Measurements from ENCODE around the gene ATG5. TPM values are rescaled to one million over a fixed set of nuclear protein-coding genes. Genes with fewer than 3 reads are reported as not detected.
A peak's percentile ranks its signal among the peaks of the same experiment; 100 is the strongest.

The ATG5 gene
- polyA plus RNA-seq, 1 donor (not counting 4 experiments of a cell fraction or from before 2014, with no cell fraction given) = 60.0 TPM

DNA sequence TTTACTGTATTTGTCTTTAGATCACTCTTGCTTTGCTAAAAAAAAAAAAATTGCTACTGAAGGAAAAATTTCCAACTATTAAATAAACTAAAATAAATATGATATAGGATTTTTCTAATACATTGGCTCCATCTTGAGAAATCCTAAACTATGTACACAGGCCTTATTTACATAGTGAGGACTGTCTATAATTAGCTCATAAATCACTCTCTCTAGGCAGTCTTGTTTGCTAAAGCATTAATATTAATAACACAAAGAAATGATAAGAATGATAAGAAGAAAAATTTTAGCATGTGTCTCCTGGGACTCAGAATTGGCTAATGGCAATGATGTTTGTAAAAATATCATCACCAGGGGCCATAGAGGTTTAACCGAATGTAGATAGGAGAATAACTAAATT is 21.7 kb upstream of the ATG5 start:
- Histone ChIP-seq H3K4me3 (ENCODE audit: control insufficient read depth in 2 of 3, extremely low read depth in 1 of 3, insufficient read depth in 2 of 3, low read depth in 1 of 3, low read length in 3 of 3) (no peak overlapping the region), H3K9me3 (ENCODE audit: control insufficient read depth, low read depth, low read length) (no peaks in the 10 kb centered on the region), H2AFZ (ENCODE audit: control insufficient read depth, low read length) (no peak overlapping the region), H3K4me2 (ENCODE audit: control insufficient read depth, extremely low read depth, insufficient read depth, low read depth, low read length) (no peak overlapping the region), H3K9ac (ENCODE audit: control insufficient read depth, extremely low read depth, insufficient read depth, low read length) (no peak overlapping the region), H3K79me2 (ENCODE audit: control insufficient read depth, insufficient read depth, low read length) (no peaks in the 10 kb centered on the region), H3K36me3 (ENCODE audit: control insufficient read depth in 2 of 2, extremely low read depth in 1 of 2, insufficient read depth in 2 of 2, low read length in 2 of 2) (no peaks in the 10 kb centered on the region), H4K20me1 (ENCODE audit: control insufficient read depth, extremely low read depth, insufficient read depth, low read length) (no peaks in the 10 kb centered on the region), H3K4me1 (ENCODE audit: control insufficient read depth, extremely low read depth, insufficient read depth, low read length) (no peaks in the 10 kb centered on the region), H3K27ac (ENCODE audit: control insufficient read depth, insufficient read depth, low read length) (no peak overlapping the region), H3K27me3 (ENCODE audit: control insufficient read depth, extremely low read depth, insufficient read depth, low read length) (no peaks in the 10 kb centered on the region), H3K9me1 (ENCODE audit: control insufficient read depth, extremely low read depth, insufficient read depth, low read length) (no peaks in the 10 kb centered on the region)
- no peak for DNase-seq (ENCODE audit: low read depth, low spot score)
- dilution Hi-C loops (cut with MboI; ENCODE audit: extremely low pct_ligation_motif_present, low sequenced_read_pairs) = no loop called here
- TF ChIP-seq EZH2 (IDR thresholded peaks at IDR 0.05; ENCODE audit: low read length) = no peak
- TF ChIP-seq, protein P1, sequence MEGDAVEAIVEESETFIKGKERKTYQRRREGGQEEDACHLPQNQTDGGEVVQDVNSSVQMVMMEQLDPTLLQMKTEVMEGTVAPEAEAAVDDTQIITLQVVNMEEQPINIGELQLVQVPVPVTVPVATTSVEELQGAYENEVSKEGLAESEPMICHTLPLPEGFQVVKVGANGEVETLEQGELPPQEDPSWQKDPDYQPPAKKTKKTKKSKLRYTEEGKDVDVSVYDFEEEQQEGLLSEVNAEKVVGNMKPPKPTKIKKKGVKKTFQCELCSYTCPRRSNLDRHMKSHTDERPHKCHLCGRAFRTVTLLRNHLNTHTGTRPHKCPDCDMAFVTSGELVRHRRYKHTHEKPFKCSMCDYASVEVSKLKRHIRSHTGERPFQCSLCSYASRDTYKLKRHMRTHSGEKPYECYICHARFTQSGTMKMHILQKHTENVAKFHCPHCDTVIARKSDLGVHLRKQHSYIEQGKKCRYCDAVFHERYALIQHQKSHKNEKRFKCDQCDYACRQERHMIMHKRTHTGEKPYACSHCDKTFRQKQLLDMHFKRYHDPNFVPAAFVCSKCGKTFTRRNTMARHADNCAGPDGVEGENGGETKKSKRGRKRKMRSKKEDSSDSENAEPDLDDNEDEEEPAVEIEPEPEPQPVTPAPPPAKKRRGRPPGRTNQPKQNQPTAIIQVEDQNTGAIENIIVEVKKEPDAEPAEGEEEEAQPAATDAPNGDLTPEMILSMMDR (optimal IDR thresholded peaks at IDR 0.05 in 1 of 3, IDR thresholded peaks at IDR 0.05 in 1 of 3, conservative IDR thresholded peaks at IDR 0.05 in 1 of 3; ENCODE audit: extremely low read depth in 1 of 3, insufficient read depth in 2 of 3, low read length in 3 of 3) = no peak
- FAIRE-seq = no peak

DNA sequence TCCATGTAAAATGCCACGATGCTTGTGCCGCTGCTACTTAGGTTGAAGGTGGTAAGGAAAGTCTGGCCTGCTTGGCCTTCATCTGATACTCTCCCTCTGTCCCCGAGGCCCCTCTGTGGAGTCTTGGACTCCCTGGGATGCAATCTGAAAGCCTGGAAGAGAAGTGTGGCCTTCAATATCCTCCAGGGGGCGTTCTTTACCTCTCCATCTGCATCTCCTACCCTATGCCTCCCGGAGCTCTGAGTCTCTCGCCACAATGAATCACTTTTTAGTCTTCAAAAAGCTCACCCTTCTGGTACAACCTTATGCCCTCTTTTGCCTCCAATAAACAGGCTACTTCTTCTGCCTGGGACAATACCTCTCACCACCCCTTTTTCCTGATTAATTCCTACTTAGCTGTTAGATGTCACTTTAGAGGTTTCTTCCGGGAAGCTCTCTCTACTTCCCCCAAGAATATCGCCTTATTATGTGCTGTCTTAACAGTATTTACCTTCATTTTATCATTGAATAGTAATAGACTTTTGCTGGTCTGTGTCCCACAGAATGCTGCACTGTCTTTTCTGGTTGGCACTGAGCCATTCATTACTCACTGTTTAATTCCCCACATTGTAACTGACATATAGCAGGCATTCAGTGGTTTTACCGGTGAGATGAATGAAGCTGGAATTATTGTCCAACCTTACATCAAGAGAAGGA is 13.9 kb upstream of the ATG5 start:
- peak; percentile 97 for FAIRE-seq
- no peak overlapping the region for H3K9ac ChIP-seq (ENCODE audit: control insufficient read depth, extremely low read depth, insufficient read depth, low read length)
- peak overlapping the region in 1 of 3 experiments; percentile 23 for H3K4me3 ChIP-seq (ENCODE audit: control insufficient read depth in 2 of 3, extremely low read depth in 1 of 3, insufficient read depth in 2 of 3, low read depth in 1 of 3, low read length in 3 of 3)
- H3K36me3 ChIP-seq (ENCODE audit: control insufficient read depth in 2 of 2, extremely low read depth in 1 of 2, insufficient read depth in 2 of 2, low read length in 2 of 2) = no peaks in the 10 kb centered on the region
- no peaks in the 10 kb centered on the region for H4K20me1 ChIP-seq (ENCODE audit: control insufficient read depth, extremely low read depth, insufficient read depth, low read length)
- H2AFZ ChIP-seq (ENCODE audit: control insufficient read depth, low read length) = peak overlapping the region; percentile 90
- peak overlapping the region; percentile 53 for H3K27ac ChIP-seq (ENCODE audit: control insufficient read depth, insufficient read depth, low read length)
- dilution Hi-C loops (cut with MboI; ENCODE audit: extremely low pct_ligation_motif_present, low sequenced_read_pairs) = no loop called here
- peak overlapping the region; percentile 65 for H3K4me2 ChIP-seq (ENCODE audit: control insufficient read depth, extremely low read depth, insufficient read depth, low read depth, low read length)
- H3K79me2 ChIP-seq (ENCODE audit: control insufficient read depth, insufficient read depth, low read length) = no peaks in the 10 kb centered on the region
- no peaks in the 10 kb centered on the region for H3K27me3 ChIP-seq (ENCODE audit: control insufficient read depth, extremely low read depth, insufficient read depth, low read length)
- no peaks in the 10 kb centered on the region for H3K9me3 ChIP-seq (ENCODE audit: control insufficient read depth, low read depth, low read length)
- TF ChIP-seq, protein P1 (optimal IDR thresholded peaks at IDR 0.05 in 1 of 3, IDR thresholded peaks at IDR 0.05 in 1 of 3, conservative IDR thresholded peaks at IDR 0.05 in 1 of 3; ENCODE audit: extremely low read depth in 1 of 3, insufficient read depth in 2 of 3, low read length in 3 of 3) = peak; percentile 76 to 86 (median 79)
- no peak for TF ChIP-seq EZH2 (IDR thresholded peaks at IDR 0.05; ENCODE audit: low read length)
- peaks cover 10% of the 10 kb centered on the region for H3K4me1 ChIP-seq (ENCODE audit: control insufficient read depth, extremely low read depth, insufficient read depth, low read length)
- DNase-seq (ENCODE audit: low read depth, low spot score) = peak; percentile 69
- H3K9me1 ChIP-seq (ENCODE audit: control insufficient read depth, extremely low read depth, insufficient read depth, low read length) = no peaks in the 10 kb centered on the region

Data from keratinocyte (primary cell).